NCI-H774 (cell line): Measurements from ENCODE around the gene EIF4E2.
"Not testable (repeated sequence)": the region's sequence is repeated elsewhere in the genome, so short reads cannot be mapped to it uniquely, and the experiment has no call there.

Experiments used
- DNase-seq: peaks from one replicate; lab custom pipeline; 2025; lab: John Stamatoyannopoulos, UW

The EIF4E2 gene

GRCh38 chr2:232522623-232523401 is 27.7 kb upstream of the EIF4E2 start:
- no peak for DNase-seq

- DNase-seq, result no peak
These were observed 27.1 kb upstream of the EIF4E2 start for GRCh38 chr2:232523402-232523681.

GRCh38 chr2:232523682-232524597 is 26.5 kb upstream of the EIF4E2 start:
- no peak for DNase-seq

- DNase-seq, result no peak
These were observed 25.7 kb upstream of the EIF4E2 start for GRCh38 chr2:232524771-232525170.

- DNase-seq, result no peak
These were observed 25.3 kb upstream of the EIF4E2 start for GRCh38 chr2:232525199-232525598.

- no peak for DNase-seq
These were observed 24.6 kb upstream of the EIF4E2 start, which contains the start of gene CHRND for GRCh38 chr2:232525791-232526371. Gene CHRND (plus strand): TSS chr2:232526160. CDS start chr2:232526216, 56 bp downstream.

- no peak for DNase-seq
These were observed 24.0 kb upstream of the EIF4E2 start for GRCh38 chr2:232526372-232526941.

- no peak for DNase-seq
These were observed 22.5 kb upstream of the EIF4E2 start for GRCh38 chr2:232527905-232528470.

- DNase-seq, result no peak
These were observed 21.6 kb upstream of the EIF4E2 start for GRCh38 chr2:232528746-232529460.

GRCh38 chr2:232529806-232530547 is 20.5 kb upstream of the EIF4E2 start:
- no peak for DNase-seq

- no peak for DNase-seq
These were observed 19.7 kb upstream of the EIF4E2 start for GRCh38 chr2:232530626-232531260.

GRCh38 chr2:232532419-232532818 is 18.1 kb upstream of the EIF4E2 start:
- DNase-seq, result no peak

GRCh38 chr2:232532821-232533220 is 17.7 kb upstream of the EIF4E2 start:
- DNase-seq, result not testable (repeated sequence)

- no peak for DNase-seq
These were observed 16.4 kb upstream of the EIF4E2 start for GRCh38 chr2:232533944-232534710.

GRCh38 chr2:232534940-232535651 is 15.4 kb upstream of the EIF4E2 start:
- DNase-seq, result no peak

GRCh38 chr2:232535761-232536530 is 14.5 kb upstream of the EIF4E2 start:
- no peak for DNase-seq

- peak; percentile 5 for DNase-seq
These were observed 13.4 kb upstream of the EIF4E2 start for GRCh38 chr2:232537079-232537478.

- DNase-seq, result no peak
These were observed 13.0 kb upstream of the EIF4E2 start for GRCh38 chr2:232537499-232537898.
